ENCODE measurements around the gene FIGLA. TPM values are rescaled to one million over a fixed set of nuclear protein-coding genes. Genes with fewer than 3 reads are reported as not detected.
"Not testable (repeated sequence)": the region's sequence is repeated elsewhere in the genome, so short reads cannot be mapped to it uniquely, and the experiment has no call there.

FIGLA gene
- total RNA-seq, 3 donors from 2014 or later, result not detected

GRCh38 chr2:70752396-70752795 lies 38.0 kb downstream of the FIGLA start:
- peaks cover 18% of the 10 kb centered on the region for H3K27me3 Mint-ChIP-seq (ENCODE audit: low read depth)
- peaks cover 2% of the 10 kb centered on the region for H3K9me3 Mint-ChIP-seq
- peaks cover under 1% of the 10 kb centered on the region for H3K4me1 Mint-ChIP-seq (ENCODE audit: low read depth)
- H3K36me3 Mint-ChIP-seq (ENCODE audit: insufficient read depth), result no peaks in the 10 kb centered on the region
- DNase-seq, result no peak
- no peak overlapping the region for H3K4me3 Mint-ChIP-seq
- no peak for ATAC-seq

GRCh38 chr2:70751881-70752280 lies 38.6 kb downstream of the FIGLA start:
- Mint-ChIP-seq H3K36me3 (ENCODE audit: insufficient read depth) (no peaks in the 10 kb centered on the region), H3K4me3 (no peak overlapping the region), H3K4me1 (ENCODE audit: low read depth) (peaks cover 3% of the 10 kb centered on the region), H3K9me3 (peaks cover 4% of the 10 kb centered on the region), H3K27me3 (ENCODE audit: low read depth) (peaks cover 21% of the 10 kb centered on the region)
- DNase-seq (no peak), ATAC-seq (no peak)

- no peak for DNase-seq
- ATAC-seq, result no peak
- peaks cover 4% of the 10 kb centered on the region for H3K9me3 Mint-ChIP-seq
- H3K27me3 Mint-ChIP-seq (ENCODE audit: low read depth), result peaks cover 16% of the 10 kb centered on the region
- no peaks in the 10 kb centered on the region for H3K36me3 Mint-ChIP-seq (ENCODE audit: insufficient read depth)
- no peak overlapping the region for H3K4me3 Mint-ChIP-seq
- H3K4me1 Mint-ChIP-seq (ENCODE audit: low read depth), result peaks cover 3% of the 10 kb centered on the region
Measured at GRCh38 chr2:70750320-70750719, 40.1 kb downstream of the FIGLA start.

- DNase-seq, result no peak
- no peaks in the 10 kb centered on the region for H3K36me3 Mint-ChIP-seq (ENCODE audit: insufficient read depth)
- no peak overlapping the region for H3K4me3 Mint-ChIP-seq
- peaks cover 4% of the 10 kb centered on the region for H3K9me3 Mint-ChIP-seq
- ATAC-seq, result no peak
- H3K4me1 Mint-ChIP-seq (ENCODE audit: low read depth), result peaks cover 3% of the 10 kb centered on the region
- peaks cover 16% of the 10 kb centered on the region for H3K27me3 Mint-ChIP-seq (ENCODE audit: low read depth)
Measured at GRCh38 chr2:70748002-70748784, 42.2 kb downstream of the FIGLA start.

- Mint-ChIP-seq H3K4me3 (no peak overlapping the region), H3K4me1 (ENCODE audit: low read depth) (peaks cover 3% of the 10 kb centered on the region), H3K27me3 (ENCODE audit: low read depth) (peaks cover 16% of the 10 kb centered on the region), H3K36me3 (ENCODE audit: insufficient read depth) (no peaks in the 10 kb centered on the region), H3K9me3 (peaks cover 4% of the 10 kb centered on the region)
- no peak for ATAC-seq
- DNase-seq, result no peak
Measured at GRCh38 chr2:70747284-70747683, 43.2 kb downstream of the FIGLA start.

- H3K36me3 Mint-ChIP-seq (ENCODE audit: insufficient read depth), result no peaks in the 10 kb centered on the region
- peaks cover 3% of the 10 kb centered on the region for H3K4me1 Mint-ChIP-seq (ENCODE audit: low read depth)
- DNase-seq, result no peak
- H3K9me3 Mint-ChIP-seq, result peaks cover 4% of the 10 kb centered on the region
- no peak for ATAC-seq
- H3K27me3 Mint-ChIP-seq (ENCODE audit: low read depth), result peaks cover 16% of the 10 kb centered on the region
- H3K4me3 Mint-ChIP-seq, result no peak overlapping the region
Measured at GRCh38 chr2:70746094-70746974, 44.1 kb downstream of the FIGLA start.

GRCh38 chr2:70745276-70745825 lies 45.1 kb downstream of the FIGLA start:
- H3K9me3 Mint-ChIP-seq, result peaks cover 4% of the 10 kb centered on the region

GRCh38 chr2:70744397-70744796 lies 46.0 kb downstream of the FIGLA start:
- Mint-ChIP-seq H3K4me1 (ENCODE audit: low read depth) (peaks cover 3% of the 10 kb centered on the region), H3K9me3 (peaks cover 7% of the 10 kb centered on the region), H3K27me3 (ENCODE audit: low read depth) (peaks cover 12% of the 10 kb centered on the region), H3K36me3 (ENCODE audit: insufficient read depth) (no peaks in the 10 kb centered on the region), H3K4me3 (no peak overlapping the region)
- no peak for DNase-seq
- no peak for ATAC-seq

More at GRCh38 chr2:70745276-70745825, 45.1 kb downstream of the FIGLA start:
- Mint-ChIP-seq H3K4me1 (ENCODE audit: low read depth) (peaks cover 3% of the 10 kb centered on the region), H3K4me3 (no peak overlapping the region), H3K27me3 (ENCODE audit: low read depth) (peaks cover 16% of the 10 kb centered on the region), H3K36me3 (ENCODE audit: insufficient read depth) (no peaks in the 10 kb centered on the region)
- ATAC-seq (no peak), DNase-seq (no peak)

- Mint-ChIP-seq H3K27me3 (ENCODE audit: low read depth) (peaks cover 8% of the 10 kb centered on the region), H3K4me3 (no peak overlapping the region), H3K9me3 (peaks cover 7% of the 10 kb centered on the region), H3K4me1 (ENCODE audit: low read depth) (peaks cover 3% of the 10 kb centered on the region), H3K36me3 (ENCODE audit: insufficient read depth) (no peaks in the 10 kb centered on the region)
- DNase-seq (no peak), ATAC-seq (no peak)
Measured at GRCh38 chr2:70743677-70744076, 46.8 kb downstream of the FIGLA start.

- peaks cover 4% of the 10 kb centered on the region for H3K27me3 Mint-ChIP-seq (ENCODE audit: low read depth)
- no peak for ATAC-seq
- H3K4me1 Mint-ChIP-seq (ENCODE audit: low read depth), result peaks cover 3% of the 10 kb centered on the region
- no peaks in the 10 kb centered on the region for H3K36me3 Mint-ChIP-seq (ENCODE audit: insufficient read depth)
- H3K9me3 Mint-ChIP-seq, result peaks cover 7% of the 10 kb centered on the region
- DNase-seq, result no peak
- no peak overlapping the region for H3K4me3 Mint-ChIP-seq
Measured at GRCh38 chr2:70743068-70743467, 47.4 kb downstream of the FIGLA start.

- not testable (repeated sequence) for H3K36me3 Mint-ChIP-seq (ENCODE audit: insufficient read depth); ATAC-seq; H3K4me1 Mint-ChIP-seq (ENCODE audit: low read depth); H3K9me3 Mint-ChIP-seq; DNase-seq; H3K4me3 Mint-ChIP-seq; H3K27me3 Mint-ChIP-seq (ENCODE audit: low read depth)
Measured at GRCh38 chr2:70739492-70739891, 51.0 kb downstream of the FIGLA start.

- Mint-ChIP-seq H3K4me1 (ENCODE audit: low read depth) (no peaks in the 10 kb centered on the region), H3K4me3 (no peak overlapping the region), H3K27me3 (ENCODE audit: low read depth) (peaks cover 11% of the 10 kb centered on the region), H3K9me3 (peaks cover 3% of the 10 kb centered on the region), H3K36me3 (ENCODE audit: insufficient read depth) (no peaks in the 10 kb centered on the region)
- no peak for ATAC-seq
- DNase-seq, result no peak
Measured at GRCh38 chr2:70738159-70738558, 52.3 kb downstream of the FIGLA start.

- ATAC-seq (peak; percentile 37 to 41), DNase-seq (no peak)
- Mint-ChIP-seq H3K4me1 (ENCODE audit: low read depth) (no peaks in the 10 kb centered on the region), H3K27me3 (ENCODE audit: low read depth) (peaks cover 13% of the 10 kb centered on the region), H3K4me3 (no peak overlapping the region), H3K9me3 (peaks cover 3% of the 10 kb centered on the region), H3K36me3 (ENCODE audit: insufficient read depth) (no peaks in the 10 kb centered on the region)
Measured at GRCh38 chr2:70735071-70735470, 55.4 kb downstream of the FIGLA start.

- Mint-ChIP-seq H3K27me3 (ENCODE audit: low read depth) (peaks cover 13% of the 10 kb centered on the region), H3K9me3 (no peaks in the 10 kb centered on the region), H3K4me1 (ENCODE audit: low read depth) (no peaks in the 10 kb centered on the region), H3K36me3 (ENCODE audit: insufficient read depth) (no peaks in the 10 kb centered on the region), H3K4me3 (no peak overlapping the region)
- ATAC-seq (no peak), DNase-seq (no peak)
Measured at GRCh38 chr2:70733646-70734180, 56.7 kb downstream of the FIGLA start.
